Neural progenitor cell (in vitro differentiated cells): ENCODE data around the gene CREB5. TPM values are rescaled to one million over a fixed set of nuclear protein-coding genes. Genes with fewer than 3 reads are reported as not detected.

Experiments
- DNase-seq: peaks from one replicate; pipeline ENCODE4 v3.0.0-alpha.2; 2016; ENCODE audit warnings: low spot score
- H2AFZ ChIP-seq: fragments of 200-600 bp; sonication (generic); replicated peaks from 2 replicates; pipeline ENCODE4 v1.6.1; 2016; ENCODE audit warnings: antibody characterized with exemption
- H3F3A ChIP-seq: fragments of 200-600 bp; sonication (generic); 2 replicates; pipeline ENCODE4 v1.6.1; 2016; ENCODE audit warnings: antibody characterized with exemption, low read depth
- H3K27ac ChIP-seq: fragments of 200-600 bp; sonication (generic); 2 replicates; pipeline ENCODE4 v1.5.1; 2016; ENCODE audit warnings: mild to moderate bottlenecking
- H3K27me3 ChIP-seq: fragments of 200-600 bp; sonication (generic); 2 replicates; pipeline ENCODE4 v1.6.1; 2016; ENCODE audit warnings: mild to moderate bottlenecking, moderate library complexity
- H3K36me3 ChIP-seq: fragments of 200-600 bp; sonication (generic); 2 replicates; pipeline ENCODE4 v1.5.1; 2016
- H3K4me1 ChIP-seq: fragments of 200-600 bp; sonication (generic); 2 replicates; pipeline ENCODE4 v1.6.1; 2016; ENCODE audit warnings: mixed run types
- H3K4me2 ChIP-seq: fragments of 200-600 bp; sonication (generic); 2 replicates; pipeline ENCODE4 v1.6.1; 2016
- H3K4me3 ChIP-seq: fragments of 200-600 bp; sonication (generic); 2 replicates; pipeline ENCODE4 v1.5.1; 2016
- H3K79me2 ChIP-seq: fragments of 200-600 bp; sonication (generic); 2 replicates; pipeline ENCODE4 v1.6.1; 2016; ENCODE audit warnings: low read depth
- H3K9ac ChIP-seq: fragments of 200-600 bp; sonication (generic); 2 replicates; pipeline ENCODE4 v1.6.1; 2016
- H3K9me3 ChIP-seq: fragments of 200-600 bp; sonication (generic); 2 replicates; pipeline ENCODE4 v1.5.1; 2016; ENCODE audit warnings: low read depth
- H4K20me1 ChIP-seq: fragments of 200-600 bp; sonication (generic); 2 replicates; pipeline ENCODE4 v1.6.1; 2016; ENCODE audit warnings: low read depth
- H3K27ac Mint-ChIP-seq: 3 replicates; pipeline ENCODE4 v1.8.0; 2021; ENCODE audit warnings: mixed read lengths
- H3K27me3 Mint-ChIP-seq: 2 replicates; pipeline ENCODE4 v1.8.0; 2022; ENCODE audit warnings: low read depth, mild to moderate bottlenecking, inconsistent platforms, moderate library complexity, mixed read lengths; ENCODE audit not compliant: insufficient read depth
- H3K36me3 Mint-ChIP-seq: 3 replicates; pipeline ENCODE4 v1.8.0; 2021; ENCODE audit warnings: mixed read lengths
- H3K4me1 Mint-ChIP-seq: 3 replicates; pipeline ENCODE4 v1.8.0; 2021; ENCODE audit warnings: mixed read lengths
- H3K4me3 Mint-ChIP-seq: 3 replicates; pipeline ENCODE4 v1.8.0; 2021; ENCODE audit warnings: mild to moderate bottlenecking, moderate library complexity, mixed read lengths
- H3K9me3 Mint-ChIP-seq: 3 replicates; pipeline ENCODE4 v1.8.0; 2020; ENCODE audit warnings: mixed read lengths
- CTCF ChIP-seq: fragments of 200-600 bp; sonication (generic); IDR thresholded peaks from 2 replicates; pipeline ENCODE4 v1.5.1; 2017; ENCODE audit warnings: antibody characterized with exemption, mild to moderate bottlenecking
- EZH2 ChIP-seq: fragments of 200-600 bp; sonication (generic); IDR thresholded peaks from 2 replicates; pipeline ENCODE4 v1.6.1; 2017; ENCODE audit warnings: antibody characterized with exemption, mild to moderate bottlenecking, moderate library complexity
- EZH2phosphoT487 ChIP-seq: fragments of 200-600 bp; sonication (generic); IDR thresholded peaks from 2 replicates; pipeline ENCODE4 v1.6.1; 2017; ENCODE audit warnings: antibody characterized with exemption
- total RNA-seq: library from RNA; depleted of rRNA; stranded (reverse); fragments of >200 nt; gene quantifications from 2 replicates; pipeline ENCODE4 v1.2.3, GENCODE V29; 2015; ENCODE audit warnings: low replicate concordance

Gene CREB5
- total RNA-seq, 1 donor from 2014 or later, result 1.2 TPM

GRCh38 chr7:28414453-28414852 is 2.1 kb downstream of the CREB5 start:
- H3K4me3 Mint-ChIP-seq, result no peak overlapping the region
- H3K9ac ChIP-seq, result no peak overlapping the region
- peaks cover 32% of the 10 kb centered on the region for H3F3A ChIP-seq
- no peak overlapping the region for H2AFZ ChIP-seq
- H3K27me3 Mint-ChIP-seq, result peaks cover 8% of the 10 kb centered on the region
- H3K9me3 Mint-ChIP-seq, result no peaks in the 10 kb centered on the region
- H3K9me3 ChIP-seq, result no peaks in the 10 kb centered on the region
- no peaks in the 10 kb centered on the region for H4K20me1 ChIP-seq
- no peak overlapping the region for H3K4me3 ChIP-seq
- H3K36me3 Mint-ChIP-seq, result no peaks in the 10 kb centered on the region
- H3K27ac ChIP-seq, result no peak overlapping the region
- DNase-seq, result no peak
- peaks cover 25% of the 10 kb centered on the region for H3K4me1 Mint-ChIP-seq
- H3K79me2 ChIP-seq, result no peaks in the 10 kb centered on the region
- peaks cover 55% of the 10 kb centered on the region for H3K27me3 ChIP-seq
- H3K36me3 ChIP-seq, result no peaks in the 10 kb centered on the region
- H3K4me2 ChIP-seq, result no peak overlapping the region
- peaks cover 32% of the 10 kb centered on the region for H3K4me1 ChIP-seq
- H3K27ac Mint-ChIP-seq, result no peak overlapping the region
- TF ChIP-seq EZH2phosphoT487, result no peak
- no peak for TF ChIP-seq CTCF
- no peak for TF ChIP-seq EZH2

GRCh38 chr7:28417321-28417940 is 5.1 kb downstream of the CREB5 start:
- Histone ChIP-seq H3K9me3 (no peaks in the 10 kb centered on the region), H3F3A (peaks cover 4% of the 10 kb centered on the region), H2AFZ (no peak overlapping the region), H3K4me1 (peaks cover 9% of the 10 kb centered on the region), H3K27ac (no peak overlapping the region), H4K20me1 (no peaks in the 10 kb centered on the region), H3K36me3 (no peaks in the 10 kb centered on the region), H3K79me2 (no peaks in the 10 kb centered on the region), H3K4me3 (no peak overlapping the region), H3K4me2 (no peak overlapping the region), H3K9ac (no peak overlapping the region), H3K27me3 (peaks cover 25% of the 10 kb centered on the region)
- Mint-ChIP-seq H3K4me1 (peaks cover 2% of the 10 kb centered on the region), H3K4me3 (no peak overlapping the region), H3K27ac (no peak overlapping the region), H3K36me3 (no peaks in the 10 kb centered on the region), H3K27me3 (no peaks in the 10 kb centered on the region), H3K9me3 (no peaks in the 10 kb centered on the region)
- DNase-seq, result no peak
- TF ChIP-seq CTCF (no peak), EZH2phosphoT487 (no peak), EZH2 (no peak)

- Histone ChIP-seq H3K4me1 (peaks cover 5% of the 10 kb centered on the region), H3K4me2 (no peak overlapping the region), H3K9ac (no peak overlapping the region), H4K20me1 (no peaks in the 10 kb centered on the region), H3K79me2 (no peaks in the 10 kb centered on the region), H3K27me3 (peaks cover 16% of the 10 kb centered on the region), H3F3A (no peaks in the 10 kb centered on the region), H3K4me3 (no peak overlapping the region), H2AFZ (no peak overlapping the region), H3K9me3 (no peaks in the 10 kb centered on the region), H3K36me3 (no peaks in the 10 kb centered on the region), H3K27ac (no peak overlapping the region)
- H3K4me3 Mint-ChIP-seq, result no peak overlapping the region
- DNase-seq, result no peak
- H3K27me3 Mint-ChIP-seq, result no peaks in the 10 kb centered on the region
- H3K4me1 Mint-ChIP-seq, result peaks cover 2% of the 10 kb centered on the region
- no peaks in the 10 kb centered on the region for H3K36me3 Mint-ChIP-seq
- H3K27ac Mint-ChIP-seq, result no peak overlapping the region
- no peaks in the 10 kb centered on the region for H3K9me3 Mint-ChIP-seq
- TF ChIP-seq EZH2 (no peak), EZH2phosphoT487 (no peak), CTCF (no peak)
Observed at GRCh38 chr7:28418311-28418710, 6.0 kb downstream of the CREB5 start.
